ENCODE data around the gene USP7. TPM values are rescaled to one million over a fixed set of nuclear protein-coding genes. Genes with fewer than 3 reads are reported as not detected.

USP7 gene
- polyA plus RNA-seq, 2 of the 4 experiments (the other 2 are of a cell fraction): 39.6 to 65.9 TPM

DNA sequence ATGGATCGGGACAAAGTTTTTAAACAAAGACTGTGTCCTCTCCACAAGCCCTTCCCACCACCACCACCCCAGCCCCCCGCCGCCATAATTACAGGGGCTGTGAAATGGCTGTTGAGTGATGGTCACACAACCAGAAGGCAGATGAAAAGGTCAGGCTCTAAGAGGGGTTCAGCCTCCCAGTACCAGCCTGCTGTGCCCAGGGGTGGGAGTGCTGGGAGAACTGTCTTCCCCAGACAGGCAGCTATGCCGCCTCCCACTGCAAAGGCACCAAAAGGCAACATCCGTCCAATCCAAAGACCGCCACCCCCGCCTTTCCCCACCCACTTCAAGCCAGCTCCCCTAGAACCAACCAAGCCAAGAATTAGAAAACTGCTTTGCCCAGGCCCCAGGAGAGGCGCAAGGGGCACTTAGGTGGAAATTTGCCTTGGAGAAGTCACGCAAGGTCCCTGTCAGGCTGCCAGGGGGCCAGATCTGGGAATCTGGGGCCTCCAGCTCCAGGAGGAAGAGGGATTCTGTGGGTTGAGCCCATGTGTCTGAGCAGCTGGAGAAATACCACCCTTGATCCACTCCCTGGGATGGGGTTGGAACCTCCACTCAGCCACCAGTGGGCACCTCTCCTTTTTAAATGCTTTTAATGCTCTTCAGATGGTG lies 109.3 kb downstream of the USP7 start (continued):
- TF ChIP-seq RARB (CRISPR knock-in tag; IDR thresholded peaks at IDR 0.05) (no peak), GATA3 (IDR thresholded peaks at IDR 0.05; ENCODE audit: borderline replicate concordance) (no peak), JUN (IDR thresholded peaks at IDR 0.05) (no peak), NR3C1 (IDR thresholded peaks at IDR 0.05) (no peak), CEBPB (IDR thresholded peaks at IDR 0.05) (no peak)
- TF ChIP-seq, protein P1, sequence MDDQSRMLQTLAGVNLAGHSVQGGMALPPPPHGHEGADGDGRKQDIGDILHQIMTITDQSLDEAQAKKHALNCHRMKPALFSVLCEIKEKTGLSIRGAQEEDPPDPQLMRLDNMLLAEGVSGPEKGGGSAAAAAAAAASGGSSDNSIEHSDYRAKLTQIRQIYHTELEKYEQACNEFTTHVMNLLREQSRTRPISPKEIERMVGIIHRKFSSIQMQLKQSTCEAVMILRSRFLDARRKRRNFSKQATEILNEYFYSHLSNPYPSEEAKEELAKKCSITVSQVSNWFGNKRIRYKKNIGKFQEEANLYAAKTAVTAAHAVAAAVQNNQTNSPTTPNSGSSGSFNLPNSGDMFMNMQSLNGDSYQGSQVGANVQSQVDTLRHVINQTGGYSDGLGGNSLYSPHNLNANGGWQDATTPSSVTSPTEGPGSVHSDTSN (IDR thresholded peaks at IDR 0.05): no peak
- TF ChIP-seq, protein P2, sequence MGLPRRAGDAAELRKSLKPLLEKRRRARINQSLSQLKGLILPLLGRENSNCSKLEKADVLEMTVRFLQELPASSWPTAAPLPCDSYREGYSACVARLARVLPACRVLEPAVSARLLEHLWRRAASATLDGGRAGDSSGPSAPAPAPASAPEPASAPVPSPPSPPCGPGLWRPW (IDR thresholded peaks at IDR 0.05): no peak

DNA sequence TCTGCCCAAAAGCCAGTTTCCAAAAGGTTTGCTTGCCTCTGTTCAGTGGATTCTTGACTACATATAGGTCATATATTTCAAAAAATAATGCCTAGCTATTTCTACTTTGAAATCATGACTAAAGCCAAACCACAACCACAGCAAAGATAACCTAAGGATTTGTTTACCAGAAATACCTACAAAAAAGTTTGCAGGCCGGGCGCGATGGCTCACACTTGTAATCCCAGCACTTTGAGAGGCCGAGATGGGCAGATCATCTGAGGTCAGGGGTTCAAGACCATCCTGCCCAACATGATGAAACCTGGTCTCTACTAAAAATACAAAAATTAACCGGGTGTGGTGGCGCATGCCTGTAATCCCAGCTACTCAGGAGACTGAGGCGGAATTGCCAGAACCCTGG lies 110.1 kb downstream of the USP7 start:
- H3K4me1 ChIP-seq: peaks cover 17% of the 10 kb centered on the region
- FAIRE-seq (no peak), DNase-seq (ENCODE audit: low read depth in 1 of 2, low spot score in 1 of 2) (no peak), ATAC-seq (no peak)
- TF ChIP-seq, protein P3, sequence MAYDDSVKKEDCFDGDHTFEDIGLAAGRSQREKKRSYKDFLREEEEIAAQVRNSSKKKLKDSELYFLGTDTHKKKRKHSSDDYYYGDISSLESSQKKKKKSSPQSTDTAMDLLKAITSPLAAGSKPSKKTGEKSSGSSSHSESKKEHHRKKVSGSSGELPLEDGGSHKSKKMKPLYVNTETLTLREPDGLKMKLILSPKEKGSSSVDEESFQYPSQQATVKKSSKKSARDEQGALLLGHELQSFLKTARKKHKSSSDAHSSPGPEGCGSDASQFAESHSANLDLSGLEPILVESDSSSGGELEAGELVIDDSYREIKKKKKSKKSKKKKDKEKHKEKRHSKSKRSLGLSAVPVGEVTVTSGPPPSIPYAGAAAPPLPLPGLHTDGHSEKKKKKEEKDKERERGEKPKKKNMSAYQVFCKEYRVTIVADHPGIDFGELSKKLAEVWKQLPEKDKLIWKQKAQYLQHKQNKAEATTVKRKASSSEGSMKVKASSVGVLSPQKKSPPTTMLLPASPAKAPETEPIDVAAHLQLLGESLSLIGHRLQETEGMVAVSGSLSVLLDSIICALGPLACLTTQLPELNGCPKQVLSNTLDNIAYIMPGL (CRISPR knock-in tag; IDR thresholded peaks at IDR 0.05; ENCODE audit: borderline replicate concordance): no peak
- TF ChIP-seq HOXB13 (CRISPR knock-in tag; IDR thresholded peaks at IDR 0.05; ENCODE audit: low read depth) (no peak), EP300 (IDR thresholded peaks at IDR 0.05) (no peak), FOSB (CRISPR knock-in tag; IDR thresholded peaks at IDR 0.05) (no peak), JUN (IDR thresholded peaks at IDR 0.05) (no peak), SREBF2 (IDR thresholded peaks at IDR 0.05) (no peak), RAD21 (conservative IDR thresholded peaks at IDR 0.05 in 1 of 2, IDR thresholded peaks at IDR 0.05 in 1 of 2) (no peak)
- H3K9me3 ChIP-seq: no peaks in the 10 kb centered on the region
- ChIA-PET CTCF (interaction anchor here (1.1 to 5.8 kb wide), 3 partner anchors 26 to 193 kb away, joined by 3 to 44 read pairs (median 3); no protein-coding TSS in a partner anchor), POLR2A (interaction anchor here (1.1 to 2.1 kb wide), 2 partner anchors 9 to 16 kb away, joined by 3 to 8 read pairs; partner anchors contain the start of gene CARHSP1)
- H3K27ac ChIP-seq: no peak overlapping the region
- H3K4me3 ChIP-seq: no peak overlapping the region
- H3K4me2 ChIP-seq: no peak overlapping the region
- 91% methylated on average over 7 of the region's 7 CpGs for WGBS (ENCODE audit: missing lambda C conversion rate)

DNA sequence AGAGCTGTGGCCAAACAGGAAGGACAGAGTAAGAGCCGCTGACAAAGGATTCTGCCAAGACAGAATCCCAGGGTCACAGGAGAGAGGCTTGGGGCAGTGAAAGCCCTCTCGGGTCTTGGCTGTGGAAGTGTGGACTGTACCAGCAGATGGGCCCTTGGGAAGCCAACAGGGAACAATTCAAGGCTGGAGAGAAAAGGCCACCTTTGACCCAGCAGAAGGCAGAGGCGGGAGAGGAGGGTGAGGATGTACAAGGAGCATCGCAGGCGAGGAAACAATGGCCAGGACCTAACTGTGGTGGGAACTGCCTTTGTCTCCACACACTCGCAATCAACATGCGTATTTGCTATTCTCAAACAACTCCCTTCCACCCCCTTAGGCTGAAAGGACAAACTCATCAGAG lies 110.6 kb downstream of the USP7 start:
- Histone ChIP-seq H3K27ac (no peak overlapping the region), H3K9me3 (no peaks in the 10 kb centered on the region), H3K4me1 (peaks cover 22% of the 10 kb centered on the region), H3K4me2 (no peak overlapping the region), H3K4me3 (no peak overlapping the region)
- ATAC-seq: no peak
- DNase-seq (ENCODE audit: low read depth in 1 of 2, low spot score in 1 of 2): no peak
- no peak for FAIRE-seq
- POLR2A ChIA-PET: interaction anchor here (1.1 to 2.1 kb wide), 2 partner anchors 10 to 16 kb away, joined by 3 to 8 read pairs; partner anchors contain the start of gene CARHSP1
- CTCF ChIA-PET: interaction anchor here (1.2 to 5.8 kb wide), 2 partner anchors 26 to 192 kb away, joined by 3 to 44 read pairs; no protein-coding TSS in a partner anchor
- 87% methylated on average over 7 of the region's 7 CpGs for WGBS (ENCODE audit: missing lambda C conversion rate)
- TF ChIP-seq CEBPB (IDR thresholded peaks at IDR 0.05) (no peak), ZNF302 (CRISPR knock-in tag; IDR thresholded peaks at IDR 0.05) (no peak), KDM1A (IDR thresholded peaks at IDR 0.05; ENCODE audit: low read depth) (no peak), JUNB (IDR thresholded peaks at IDR 0.05) (no peak), NR3C1 (IDR thresholded peaks at IDR 0.05) (no peak), FOSB (CRISPR knock-in tag; IDR thresholded peaks at IDR 0.05) (no peak), HDAC2 (IDR thresholded peaks at IDR 0.05) (no peak), MAZ (IDR thresholded peaks at IDR 0.05; ENCODE audit: borderline replicate concordance, low read depth, low read length) (no peak), EHMT2 (IDR thresholded peaks at IDR 0.05; ENCODE audit: low read depth) (no peak), RFX5 (IDR thresholded peaks at IDR 0.05) (no peak), RARB (CRISPR knock-in tag; IDR thresholded peaks at IDR 0.05) (no peak), KDM5A (IDR thresholded peaks at IDR 0.05) (no peak), FOSL2 (IDR thresholded peaks at IDR 0.05) (no peak), FOSL2 (CRISPR knock-in tag; IDR thresholded peaks at IDR 0.05) (no peak)
- TF ChIP-seq, protein P1 (IDR thresholded peaks at IDR 0.05): no peak
- TF ChIP-seq, protein P4, sequence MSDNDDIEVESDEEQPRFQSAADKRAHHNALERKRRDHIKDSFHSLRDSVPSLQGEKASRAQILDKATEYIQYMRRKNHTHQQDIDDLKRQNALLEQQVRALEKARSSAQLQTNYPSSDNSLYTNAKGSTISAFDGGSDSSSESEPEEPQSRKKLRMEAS (IDR thresholded peaks at IDR 0.05): no peak

Data from A549 (cell line).